HG02870 (cell line): ENCODE measurements around the gene ASTN2.

ENCODE experiments used
- ATAC-seq: cut with Tn5 transposase; IDR thresholded peaks from one replicate; pipeline ENCODE4 v1.9.1; 2021; ENCODE audit warnings: mild to moderate bottlenecking, moderate library complexity; ENCODE audit not compliant: unreplicated experiment

ASTN2 gene

DNA sequence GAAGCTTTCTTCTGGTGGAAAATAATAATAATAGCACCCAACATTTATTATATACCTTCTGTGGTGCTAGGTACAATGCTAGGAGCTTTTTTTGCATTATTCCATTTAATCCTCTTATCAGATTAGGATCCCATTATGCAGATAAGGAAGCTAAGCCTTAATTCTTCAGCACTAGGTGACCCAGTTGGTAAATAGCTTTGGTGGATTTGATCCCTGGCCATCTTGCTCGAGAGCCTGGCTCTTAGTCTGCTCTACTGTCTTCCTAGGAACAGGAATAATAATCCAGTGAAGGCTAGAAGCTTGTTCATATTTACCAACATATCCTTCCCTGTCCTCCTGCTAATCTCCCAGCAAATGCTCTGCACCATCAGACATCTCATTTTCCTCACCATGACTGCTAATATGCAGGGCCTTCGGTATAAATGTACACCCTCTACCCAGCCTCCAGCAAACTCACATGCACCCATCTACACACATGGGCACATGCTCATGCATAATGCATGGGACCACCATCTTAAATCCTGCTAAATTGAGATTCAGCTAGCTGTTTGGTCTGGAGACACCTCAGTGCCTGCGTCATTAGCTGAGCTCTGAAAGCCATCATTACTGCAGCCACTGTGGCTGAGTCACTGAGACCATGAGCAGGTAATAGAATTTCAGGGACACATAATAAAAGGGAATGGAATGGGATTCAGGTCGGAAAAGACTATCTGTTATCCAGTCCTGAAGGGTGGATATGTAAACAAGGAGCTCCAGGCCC, 640.3 kb downstream of the ASTN2 start:
- no peak for ATAC-seq

DNA sequence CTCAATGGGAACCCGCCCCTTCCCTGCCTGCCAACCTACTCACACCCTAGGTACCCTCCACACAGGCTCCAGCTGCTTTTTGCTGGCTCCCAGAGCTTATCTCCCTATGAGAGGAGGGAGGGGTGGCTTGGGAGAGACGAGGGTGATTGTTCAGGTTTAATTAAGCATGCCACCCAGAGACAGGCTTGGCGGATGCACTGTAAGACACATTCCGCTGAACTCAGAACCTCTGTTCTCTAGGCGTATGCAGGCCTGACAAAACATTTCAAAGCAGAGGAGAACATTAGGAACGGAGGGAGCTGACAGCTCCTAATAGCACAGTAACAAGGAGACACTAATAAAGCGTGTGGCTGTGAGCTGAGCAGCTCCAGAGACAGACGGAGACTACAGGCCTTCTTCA, 647.6 kb downstream of the ASTN2 start:
- no peak for ATAC-seq

DNA sequence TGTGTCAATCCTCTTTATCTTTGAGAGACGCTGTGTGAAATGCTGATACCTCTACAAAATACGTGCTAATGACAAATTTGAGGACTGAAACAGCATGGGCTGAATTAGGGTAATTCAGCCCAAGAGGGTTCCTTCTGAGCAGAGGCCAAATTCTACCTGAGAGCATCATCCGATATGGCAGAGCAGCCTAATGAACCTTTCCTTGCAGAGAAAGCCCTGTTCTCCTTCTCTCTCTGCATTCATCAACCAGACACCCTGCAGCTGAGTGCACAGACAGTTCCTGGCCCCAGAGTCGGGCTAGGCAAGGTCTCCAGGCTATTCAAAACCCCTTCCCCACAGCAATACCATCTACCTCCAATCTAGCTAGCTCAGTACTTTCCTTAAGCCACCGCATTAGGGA, 649.8 kb downstream of the ASTN2 start:
- ATAC-seq = no peak

GRCh38 chr9:116763770-116764169, 651.1 kb downstream of the ASTN2 start:
- no peak for ATAC-seq

- ATAC-seq = no peak
Observed at GRCh38 chr9:116760636-116761035, 654.2 kb downstream of the ASTN2 start.

DNA sequence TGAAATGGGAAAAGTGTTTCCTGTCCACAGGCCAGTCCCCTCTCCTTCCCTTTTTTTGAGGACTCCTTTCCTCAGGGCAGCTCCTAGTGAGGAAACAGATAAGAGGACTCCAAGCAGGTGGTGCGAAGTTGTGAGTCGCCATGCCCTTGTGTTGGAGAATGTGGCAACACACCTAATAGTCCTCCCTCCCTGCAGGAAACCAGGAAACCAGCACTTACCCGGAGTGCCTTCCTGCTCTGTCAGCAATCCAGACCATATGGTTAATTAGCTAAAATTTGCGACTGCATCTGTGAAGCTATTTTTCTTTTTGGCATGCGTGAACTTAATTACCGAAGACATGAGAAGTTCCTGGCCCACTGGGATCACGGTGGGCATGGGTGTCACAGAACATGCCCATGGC, 657.8 kb downstream of the ASTN2 start:
- ATAC-seq = no peak

GRCh38 chr9:116753389-116753788, 661.5 kb downstream of the ASTN2 start:
- no peak for ATAC-seq

DNA sequence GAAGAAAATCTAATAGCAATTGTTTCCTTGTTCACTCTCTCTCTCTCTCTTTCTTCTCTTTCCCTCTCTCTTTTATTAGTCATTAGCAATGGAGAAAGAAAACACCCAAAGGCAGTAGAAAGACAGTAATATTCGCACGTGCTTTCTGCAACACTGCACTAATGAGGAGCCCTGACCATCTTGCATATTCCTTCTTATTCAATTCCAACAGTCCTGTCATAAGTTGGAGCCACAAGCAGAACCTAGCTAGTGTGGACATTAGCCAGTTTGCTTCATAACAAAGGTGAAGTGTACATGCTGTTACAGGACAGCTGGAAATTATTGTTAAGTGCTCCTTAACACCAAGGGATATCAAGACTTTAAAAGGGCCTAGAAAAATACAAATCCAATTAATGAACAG, 664.3 kb downstream of the ASTN2 start:
- ATAC-seq = no peak

- ATAC-seq = no peak
Observed at GRCh38 chr9:116749772-116750171, 665.1 kb downstream of the ASTN2 start.

GRCh38 chr9:116749176-116749575, 665.7 kb downstream of the ASTN2 start:
- ATAC-seq = no peak

DNA sequence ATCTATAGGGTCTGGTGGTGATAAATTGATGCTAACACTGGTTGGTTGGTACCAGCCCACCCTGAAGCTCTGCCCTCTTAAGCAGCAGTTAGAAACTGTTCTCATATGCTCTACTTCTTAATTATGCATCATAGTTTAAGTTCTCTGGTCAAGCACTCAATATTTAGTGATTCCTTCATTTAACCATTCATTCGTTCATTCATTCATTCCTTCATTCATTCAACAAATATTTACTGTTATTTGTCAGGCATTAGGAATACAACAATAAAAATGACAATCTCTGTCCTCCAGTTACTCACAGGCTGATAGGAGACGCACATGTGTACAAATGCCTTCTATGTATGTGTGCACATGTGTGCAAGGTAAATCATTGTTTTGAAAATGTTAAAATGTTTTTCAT, 673.1 kb downstream of the ASTN2 start:
- ATAC-seq = no peak

- no peak for ATAC-seq
Observed at GRCh38 chr9:116741086-116741740, 673.6 kb downstream of the ASTN2 start.

DNA sequence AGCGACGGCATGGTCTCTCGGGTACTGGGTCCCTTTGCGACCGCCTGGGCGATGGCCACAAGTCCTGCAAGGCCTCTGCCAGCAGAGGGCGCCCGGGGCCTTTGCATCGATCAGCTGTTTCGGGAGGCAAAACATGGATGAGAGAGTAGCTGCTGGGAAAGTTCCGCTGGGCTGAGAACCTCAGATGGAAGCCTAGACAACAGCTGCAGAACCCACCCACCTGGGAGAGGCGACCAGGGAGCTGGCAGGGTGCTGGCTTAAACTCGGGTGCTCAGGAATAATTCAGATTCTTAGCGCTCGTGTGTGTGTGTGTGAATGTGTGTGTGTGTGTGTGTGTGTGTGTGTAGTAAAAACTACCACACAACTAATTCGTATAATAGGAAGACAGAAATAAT, 677.7 kb downstream of the ASTN2 start:
- ATAC-seq = peak; percentile 56

DNA sequence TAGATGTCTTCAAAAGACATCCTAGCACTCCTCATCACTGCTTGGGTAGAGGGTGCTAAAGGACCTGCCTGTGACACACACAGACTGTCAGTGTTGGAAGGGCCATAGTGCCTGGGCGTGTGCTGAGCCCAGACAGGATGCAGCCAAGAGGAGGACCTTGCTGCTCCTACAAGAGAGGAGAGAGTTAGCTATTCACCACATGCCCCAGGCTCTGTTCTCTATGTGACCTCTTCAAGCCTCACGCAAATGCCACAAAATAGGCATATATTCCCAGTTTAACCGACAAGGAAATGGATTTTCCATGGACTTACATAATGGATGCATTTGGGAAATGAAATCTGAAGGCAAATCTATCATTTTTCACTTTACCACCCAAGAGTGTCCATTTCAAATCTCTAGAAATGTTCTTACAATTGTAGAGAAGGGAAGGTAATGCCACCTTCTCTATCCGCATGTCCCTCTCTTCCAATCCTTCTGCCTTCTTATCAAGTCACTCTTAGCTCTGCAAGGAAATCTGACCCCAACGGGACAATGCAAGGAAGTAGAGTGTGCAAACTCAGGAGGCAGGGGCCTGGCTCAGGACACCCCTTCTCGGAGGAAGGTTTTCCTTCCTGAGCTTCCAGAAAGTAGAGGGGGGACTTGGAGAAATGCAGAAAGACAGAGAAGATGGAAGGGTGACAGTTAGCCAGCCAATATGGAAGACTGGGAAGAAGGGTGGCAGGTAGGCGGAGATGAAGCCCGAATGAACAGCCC, 678.3 kb downstream of the ASTN2 start:
- ATAC-seq = no peak

- no peak for ATAC-seq
Observed at GRCh38 chr9:116733010-116733641, 681.7 kb downstream of the ASTN2 start.

- no peak for ATAC-seq
Observed at GRCh38 chr9:116726602-116727001, 688.3 kb downstream of the ASTN2 start.

DNA sequence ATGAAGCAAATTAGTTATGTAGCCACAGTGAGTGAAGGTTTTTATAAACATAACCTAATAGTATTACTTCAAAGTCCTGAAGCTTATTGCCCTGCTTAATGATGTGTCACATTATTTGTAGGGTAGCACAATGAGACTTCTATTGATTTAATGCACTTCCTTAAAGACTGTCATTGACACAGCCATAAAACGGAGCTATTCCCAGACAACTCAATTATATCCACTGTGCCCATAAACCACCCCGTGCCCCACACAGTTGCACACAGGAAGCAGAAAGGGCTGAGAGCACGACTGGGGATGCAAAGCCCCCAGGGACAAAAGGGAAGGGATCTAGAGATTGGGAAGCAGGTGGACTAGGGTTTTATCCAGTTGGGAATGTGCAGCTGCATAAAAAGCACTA, 690.7 kb downstream of the ASTN2 start:
- no peak for ATAC-seq

DNA sequence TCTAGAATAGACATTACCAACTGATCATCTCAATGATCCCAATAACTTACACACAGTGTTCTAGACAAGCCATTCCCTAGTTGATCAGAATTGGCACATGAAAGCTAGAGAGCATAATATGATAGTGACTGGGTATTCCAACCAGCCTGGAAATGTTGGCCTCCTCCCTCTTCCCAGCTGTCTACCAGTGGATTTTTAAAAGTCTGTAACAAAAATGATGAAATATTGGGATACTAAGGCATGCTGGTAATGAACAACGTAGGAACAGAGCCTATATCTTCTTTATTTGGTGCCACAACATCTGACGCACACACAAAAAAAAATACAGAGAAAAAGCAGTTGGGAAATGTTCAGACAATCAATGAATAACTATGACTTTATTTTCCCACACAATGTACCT, 692.9 kb downstream of the ASTN2 start:
- no peak for ATAC-seq

DNA sequence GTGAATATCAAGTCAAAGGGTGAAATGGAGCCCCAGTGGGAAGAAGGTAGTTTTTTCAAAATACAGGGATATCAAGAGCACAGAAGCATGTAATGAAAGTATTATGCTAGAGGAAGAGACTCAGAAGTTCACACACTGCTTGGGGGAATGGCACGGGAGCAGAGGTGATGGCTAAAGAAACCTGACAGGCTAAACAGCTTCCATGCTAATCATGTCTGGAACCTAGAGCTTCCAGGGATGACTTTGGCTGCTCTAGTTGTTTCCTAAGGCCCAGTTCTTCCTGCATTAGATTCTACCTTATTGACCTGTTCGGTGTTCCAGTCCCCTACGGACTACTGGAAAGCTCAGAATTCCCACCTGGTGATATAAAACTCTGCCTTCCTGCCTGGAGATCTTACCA, 693.4 kb downstream of the ASTN2 start:
- ATAC-seq = no peak

DNA sequence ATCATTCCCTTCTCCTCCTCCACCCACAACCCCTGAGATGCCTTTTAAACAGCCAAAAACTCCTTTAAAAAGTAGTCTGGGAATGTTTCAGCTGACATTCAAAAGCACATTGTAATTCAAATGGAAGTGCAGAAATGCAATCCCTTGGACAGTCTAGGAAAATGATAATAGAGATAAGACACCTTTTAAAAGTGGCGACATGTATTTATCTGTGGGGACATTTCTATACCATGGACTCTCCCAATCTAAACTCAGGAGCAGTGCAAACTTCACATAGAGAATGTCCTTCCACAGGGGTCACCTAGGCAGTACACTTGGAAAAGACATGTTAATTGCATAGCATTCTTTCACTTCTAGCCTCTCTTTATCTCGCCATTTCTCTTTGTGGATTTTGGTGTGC, 694.7 kb downstream of the ASTN2 start:
- no peak for ATAC-seq

- no peak for ATAC-seq
Observed at GRCh38 chr9:116718111-116718510, 696.7 kb downstream of the ASTN2 start.

- ATAC-seq = no peak
Observed at GRCh38 chr9:116717150-116717549, 697.7 kb downstream of the ASTN2 start.
